IMR-90 (cell line): ENCODE results near the gene GPR179.
"Not testable (repeated sequence)": the region's sequence is repeated elsewhere in the genome, so short reads cannot be mapped to it uniquely, and the experiment has no call there.

ENCODE experiments used
- BHLHE40 ChIP-seq: fragments of 150-350 bp; IDR thresholded peaks from 2 replicates; pipeline ENCODE4 v1.6.1; 2016; ENCODE audit warnings: mild to moderate bottlenecking, low read depth, low read length
- CEBPB ChIP-seq: IDR thresholded peaks from 2 replicates; pipeline ENCODE4 v1.6.1; 2012; ENCODE audit warnings: low read depth, low read length, improper control_type of control experiment
- CHD1 ChIP-seq: IDR thresholded peaks from 2 replicates; pipeline ENCODE4 v1.6.1; 2012; ENCODE audit warnings: low read depth, low read length, improper control_type of control experiment
- CTCF ChIP-seq: conservative IDR thresholded peaks from 2 replicates; pipeline ENCODE4 v1.5.1; 2012; ENCODE audit warnings: mild to moderate bottlenecking, low read depth, low read length, improper control_type of control experiment
- ELK1 ChIP-seq: fragments of 150-350 bp; IDR thresholded peaks from 2 replicates; pipeline ENCODE4 v1.6.1; 2016; ENCODE audit warnings: low read depth, mild to moderate bottlenecking, low read length, moderate library complexity, borderline replicate concordance
- FOS ChIP-seq: fragments of 150-350 bp; IDR thresholded peaks from 2 replicates; pipeline ENCODE4 v1.6.1; 2016; ENCODE audit warnings: low read depth, low read length
- MAFK ChIP-seq: IDR thresholded peaks from 2 replicates; pipeline ENCODE4 v1.6.1; 2012; ENCODE audit warnings: low read depth, low read length, improper control_type of control experiment
- MXI1 ChIP-seq: IDR thresholded peaks from 2 replicates; pipeline ENCODE4 v1.6.1; 2012; ENCODE audit warnings: low read depth, mild to moderate bottlenecking, low read length, moderate library complexity, borderline replicate concordance
- POLR2A ChIP-seq: IDR thresholded peaks from 2 replicates; pipeline ENCODE4 v1.6.1; 2012; ENCODE audit warnings: mild to moderate bottlenecking, low read depth, low read length
- RAD21 ChIP-seq: IDR thresholded peaks from 2 replicates; pipeline ENCODE4 v1.6.1; 2012; ENCODE audit warnings: low read length, improper control_type of control experiment
- RCOR1 ChIP-seq: IDR thresholded peaks from 2 replicates; pipeline ENCODE4 v1.6.1; 2012; ENCODE audit warnings: mild to moderate bottlenecking, low read length, improper control_type of control experiment; ENCODE audit not compliant: insufficient replicate concordance
- SMC3 ChIP-seq: fragments of 150-350 bp; IDR thresholded peaks from 2 replicates; pipeline ENCODE4 v1.6.1; 2016; ENCODE audit warnings: low read depth, mild to moderate bottlenecking, antibody characterized with exemption, low read length, moderate library complexity
- TF ChIP-seq, protein P1 (sequence below): fragments of 150-350 bp; IDR thresholded peaks from 2 replicates; pipeline ENCODE4 v1.6.1; 2017; ENCODE audit warnings: mild to moderate bottlenecking, antibody characterized with exemption, low read length, low read depth

GRCh38 chr17:38289760-38290159, 54.0 kb downstream of the GPR179 start:
- TF ChIP-seq CTCF, MXI1, RCOR1, FOS, POLR2A, RAD21, CHD1, SMC3, MAFK, ELK1, CEBPB, BHLHE40: not testable (repeated sequence)
- TF ChIP-seq, protein P1, sequence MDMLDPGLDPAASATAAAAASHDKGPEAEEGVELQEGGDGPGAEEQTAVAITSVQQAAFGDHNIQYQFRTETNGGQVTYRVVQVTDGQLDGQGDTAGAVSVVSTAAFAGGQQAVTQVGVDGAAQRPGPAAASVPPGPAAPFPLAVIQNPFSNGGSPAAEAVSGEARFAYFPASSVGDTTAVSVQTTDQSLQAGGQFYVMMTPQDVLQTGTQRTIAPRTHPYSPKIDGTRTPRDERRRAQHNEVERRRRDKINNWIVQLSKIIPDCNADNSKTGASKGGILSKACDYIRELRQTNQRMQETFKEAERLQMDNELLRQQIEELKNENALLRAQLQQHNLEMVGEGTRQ, result not testable (repeated sequence)
